NOMO-1 (cell line): Measurements from ENCODE around the gene NASP.

ENCODE experiments used
- DNase-seq, 2 experiments: peaks; one replicate each; lab custom pipeline; 2025; ENCODE audit not compliant: unreplicated experiment in 2 of 2; lab: John Stamatoyannopoulos, UW

The NASP gene

DNA sequence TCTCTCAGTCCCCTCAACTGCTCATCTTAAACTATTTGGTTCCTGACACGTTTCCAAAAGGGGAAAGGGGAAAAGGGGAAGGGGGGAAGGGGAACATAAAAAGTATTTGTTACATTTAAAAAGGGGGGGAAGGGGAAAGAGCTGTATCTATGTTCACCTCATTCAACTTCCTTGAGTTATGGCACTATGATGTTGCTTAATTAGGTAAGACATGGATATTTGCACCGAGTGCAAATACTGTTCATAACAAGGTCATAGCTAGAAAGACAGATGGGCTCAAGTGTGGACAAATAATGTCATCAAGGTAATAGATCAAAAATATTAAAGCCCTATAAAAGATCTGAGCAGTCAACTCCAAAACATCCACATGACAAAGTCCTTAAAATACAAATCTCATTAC lies 76.5 kb downstream of the NASP start:
- DNase-seq, result no peak

DNA sequence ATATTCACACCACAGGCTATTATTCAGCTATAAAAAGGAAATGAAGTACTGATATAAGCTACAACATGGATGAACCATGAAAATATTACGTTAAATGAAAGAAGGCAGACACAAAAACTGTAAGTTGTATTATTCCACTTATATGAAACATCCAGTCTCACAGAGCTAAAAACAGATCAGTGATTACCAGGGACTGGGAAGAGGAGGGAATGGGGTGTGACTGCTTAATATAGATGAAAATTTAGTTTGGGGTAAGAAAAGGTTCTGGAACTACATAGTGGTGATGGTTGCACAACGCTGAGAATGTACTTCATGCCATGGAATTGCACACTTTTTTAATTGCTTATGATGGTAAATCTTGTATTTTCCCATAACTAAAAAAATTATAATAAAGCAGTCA lies 83.0 kb downstream of the NASP start:
- DNase-seq, result no peak

DNA sequence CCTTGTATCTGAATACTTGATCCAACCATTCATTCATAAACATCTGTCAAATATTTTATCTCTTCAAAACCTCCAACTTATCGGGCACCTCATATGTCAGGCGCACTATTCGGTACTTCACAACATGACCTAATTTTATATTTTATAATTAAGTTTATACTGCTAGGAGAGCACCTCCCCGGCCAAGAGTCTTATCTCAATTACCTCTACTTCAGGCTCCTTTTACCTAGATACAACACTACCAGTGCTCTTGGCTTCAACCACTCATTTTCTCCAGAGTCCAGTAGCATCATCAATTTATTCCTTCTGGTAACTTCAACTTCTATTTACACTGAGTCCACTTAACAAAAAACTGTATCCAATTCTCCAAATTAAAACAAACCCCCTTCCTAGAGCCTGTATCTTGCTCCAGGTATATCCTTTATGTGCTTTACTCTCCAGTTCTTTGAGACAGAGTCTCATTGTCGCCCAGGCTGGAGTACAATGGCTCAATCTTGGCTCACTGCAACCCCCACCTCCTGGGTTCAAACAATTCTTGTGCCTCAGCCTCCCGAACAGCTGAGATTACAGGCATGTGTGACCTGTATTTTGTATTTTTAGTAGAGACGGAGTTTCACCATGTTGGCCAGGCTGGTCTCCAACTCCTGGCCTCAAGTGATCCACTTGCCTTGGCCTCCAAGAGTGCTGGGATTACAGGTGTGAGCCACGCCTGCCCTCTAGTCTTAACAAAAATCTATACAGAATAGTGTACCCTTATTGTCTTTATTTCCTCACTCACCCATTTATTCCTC lies 83.7 kb downstream of the NASP start:
- DNase-seq, result no peak
